Measurements from ENCODE around the gene CABCOCO1.

- TF ChIP-seq POLR2A (IDR thresholded peaks at IDR 0.05) (no peak), CTCF (IDR thresholded peaks at IDR 0.05) (no peak)
Measured at GRCh38 chr10:61754587-61755550, 92.1 kb downstream of the CABCOCO1 start.

Data from heart left ventricle (tissue), 13 donors.